HepG2 (cell line): Measurements from ENCODE around the gene HAGH. TPM values are rescaled to one million over a fixed set of nuclear protein-coding genes. Genes with fewer than 3 reads are reported as not detected.

Experiments
- AKNA ChIP-seq: sonication (generic); formaldehyde crosslinking; IDR thresholded peaks from 2 replicates; pipeline ENCODE4 v1.4.0; 2020; ENCODE audit warnings: missing genetic modification reagents, borderline replicate concordance
- DDIT3 ChIP-seq: sonication (generic); formaldehyde crosslinking; IDR thresholded peaks from 2 replicates; pipeline ENCODE4 v1.4.0; 2020; ENCODE audit warnings: mild to moderate bottlenecking, missing genetic modification reagents
- ELF1 ChIP-seq: sonication (generic); formaldehyde crosslinking; IDR thresholded peaks from 2 replicates; pipeline ENCODE4 v1.4.0; 2020; ENCODE audit warnings: missing genetic modification reagents
- HNF1B ChIP-seq: sonication (generic); formaldehyde crosslinking; IDR thresholded peaks from 2 replicates; pipeline ENCODE4 v1.5.1; 2020; ENCODE audit warnings: mild to moderate bottlenecking, moderate library complexity, missing genetic modification reagents
- ZNF430 ChIP-seq: sonication (generic); formaldehyde crosslinking; IDR thresholded peaks from 2 replicates; pipeline ENCODE4 v1.9.0; 2021; ENCODE audit warnings: mild to moderate bottlenecking, missing genetic modification reagents
- ZNF441 ChIP-seq: sonication (generic); formaldehyde crosslinking; IDR thresholded peaks from 2 replicates; pipeline ENCODE4 v1.7.0; 2021; ENCODE audit warnings: missing genetic modification reagents, borderline replicate concordance
- ZNF552 ChIP-seq: sonication (generic); formaldehyde crosslinking; IDR thresholded peaks from 2 replicates; pipeline ENCODE4 v1.9.0; 2022; ENCODE audit warnings: missing genetic modification reagents, mild to moderate bottlenecking, borderline replicate concordance
- polyA plus RNA-seq, 8 experiments: library from polyadenylated mRNA; depleted of rRNA in 3 of 8; stranded (reverse) in 7 of 8; unstranded in 1 of 8; fragments of >200 nt; fragmentation: Illumina TruSeq in 4 of 8; extraction: Trizol in 4 of 8; gene quantifications; 2 replicates each; pipeline versions ENCODE4 v1.2.1 to v1.2.3, GENCODE V29; 2011 to 2016; ENCODE audit warnings: low read depth in 4 of 8, missing spikeins in 1 of 8, mixed read lengths in 1 of 8; ENCODE audit not compliant: insufficient read depth in 1 of 8
- total RNA-seq, 5 experiments: library from RNA; depleted of rRNA; stranded (reverse); fragments of >200 nt; fragmentation: Illumina TruSeq; extraction: Trizol; gene quantifications; 2 replicates each; pipeline ENCODE4 v1.2.3, GENCODE V29; 2016; ENCODE audit warnings: low read depth in 1 of 5
- TF ChIP-seq, protein P1 (sequence below), 2 experiments: sonication (generic) in 1 of 2; formaldehyde crosslinking in 1 of 2; IDR thresholded peaks; 2 replicates each; pipeline versions ENCODE4 v1.5.1 to v1.6.1; 2011 to 2020; ENCODE audit warnings: borderline replicate concordance in 1 of 2, low read depth in 1 of 2, low read length in 1 of 2, mild to moderate bottlenecking in 1 of 2, missing genetic modification reagents in 1 of 2, moderate library complexity in 1 of 2
- TF ChIP-seq, protein P2 (sequence below): sonication (generic); formaldehyde crosslinking; IDR thresholded peaks from 2 replicates; pipeline ENCODE4 v1.5.0; 2020; ENCODE audit warnings: missing genetic modification reagents, mild to moderate bottlenecking, borderline replicate concordance
- TF ChIP-seq, protein P3 (sequence below): sonication (generic); formaldehyde crosslinking; IDR thresholded peaks from 2 replicates; pipeline ENCODE4 v1.4.0; 2020; ENCODE audit warnings: mild to moderate bottlenecking, missing genetic modification reagents, borderline replicate concordance

HAGH gene
- total and polyA plus RNA-seq, 2 of the 13 experiments (the other 11 are each of a cell fraction or from before 2014, with no cell fraction given), result 70.4 to 95.4 TPM

DNA sequence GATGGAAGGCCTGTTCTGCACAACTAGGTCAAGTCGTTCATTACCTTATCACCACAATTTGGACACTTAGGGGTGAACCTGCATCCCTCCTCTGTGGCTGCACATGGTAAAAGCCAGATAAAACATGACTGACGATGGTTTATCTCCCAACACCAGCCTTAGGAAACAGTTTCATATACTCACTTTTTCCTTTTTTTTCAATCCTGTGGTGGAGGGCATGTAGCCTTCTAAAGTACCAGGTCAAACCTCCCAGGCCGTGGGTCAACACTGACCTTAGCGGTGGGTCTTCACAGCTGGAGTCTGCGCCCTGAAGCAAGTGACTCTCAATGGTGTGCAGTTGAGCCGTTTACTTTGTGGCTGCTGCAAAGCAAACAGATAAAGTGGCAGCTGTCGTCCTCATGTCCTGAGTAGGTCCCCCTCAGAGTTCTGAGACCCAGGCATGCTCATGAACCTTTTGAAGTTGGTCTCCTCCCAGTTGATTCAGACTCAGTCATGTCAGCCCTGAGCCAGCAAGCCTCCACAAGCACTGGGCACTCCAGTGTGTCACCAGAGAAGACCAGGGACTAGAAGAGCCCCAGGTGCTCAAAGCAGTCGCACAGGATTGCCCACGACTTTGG, 6.3 kb upstream of the HAGH start (continued):
- no peak for TF ChIP-seq AKNA
- 0 out of 2 replicates have a peak, but pooled peaks have one; percentile 34 for TF ChIP-seq ELF1
- TF ChIP-seq ZNF441 (CRISPR knock-in tag), result peak; percentile 25; the same call in 1 of the 2 replicates
- peak; percentile 88 for TF ChIP-seq HNF1B
- TF ChIP-seq, protein P1, sequence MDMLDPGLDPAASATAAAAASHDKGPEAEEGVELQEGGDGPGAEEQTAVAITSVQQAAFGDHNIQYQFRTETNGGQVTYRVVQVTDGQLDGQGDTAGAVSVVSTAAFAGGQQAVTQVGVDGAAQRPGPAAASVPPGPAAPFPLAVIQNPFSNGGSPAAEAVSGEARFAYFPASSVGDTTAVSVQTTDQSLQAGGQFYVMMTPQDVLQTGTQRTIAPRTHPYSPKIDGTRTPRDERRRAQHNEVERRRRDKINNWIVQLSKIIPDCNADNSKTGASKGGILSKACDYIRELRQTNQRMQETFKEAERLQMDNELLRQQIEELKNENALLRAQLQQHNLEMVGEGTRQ (IDR thresholded peaks at IDR 0.05; ENCODE audit: low read depth, low read length), result no peak
- TF ChIP-seq, protein P1 (CRISPR knock-in tag; IDR thresholded peaks at IDR 0.05; ENCODE audit: borderline replicate concordance), result no peak
- no peak; the same call in none of the 2 replicates for TF ChIP-seq ZNF430 (CRISPR knock-in tag)
- TF ChIP-seq, protein P2, sequence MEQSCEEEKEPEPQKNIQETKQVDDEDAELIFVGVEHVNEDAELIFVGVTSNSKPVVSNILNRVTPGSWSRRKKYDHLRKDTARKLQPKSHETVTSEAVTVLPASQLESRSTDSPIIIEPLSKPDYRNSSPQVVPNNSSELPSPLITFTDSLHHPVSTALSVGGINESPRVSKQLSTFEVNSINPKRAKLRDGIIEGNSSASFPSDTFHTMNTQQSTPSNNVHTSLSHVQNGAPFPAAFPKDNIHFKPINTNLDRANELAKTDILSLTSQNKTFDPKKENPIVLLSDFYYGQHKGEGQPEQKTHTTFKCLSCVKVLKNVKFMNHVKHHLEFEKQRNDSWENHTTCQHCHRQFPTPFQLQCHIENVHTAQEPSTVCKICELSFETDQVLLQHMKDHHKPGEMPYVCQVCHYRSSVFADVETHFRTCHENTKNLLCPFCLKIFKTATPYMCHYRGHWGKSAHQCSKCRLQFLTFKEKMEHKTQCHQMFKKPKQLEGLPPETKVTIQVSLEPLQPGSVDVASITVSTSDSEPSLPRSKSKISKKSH (CRISPR knock-in tag), result no peak
- TF ChIP-seq, protein P3, sequence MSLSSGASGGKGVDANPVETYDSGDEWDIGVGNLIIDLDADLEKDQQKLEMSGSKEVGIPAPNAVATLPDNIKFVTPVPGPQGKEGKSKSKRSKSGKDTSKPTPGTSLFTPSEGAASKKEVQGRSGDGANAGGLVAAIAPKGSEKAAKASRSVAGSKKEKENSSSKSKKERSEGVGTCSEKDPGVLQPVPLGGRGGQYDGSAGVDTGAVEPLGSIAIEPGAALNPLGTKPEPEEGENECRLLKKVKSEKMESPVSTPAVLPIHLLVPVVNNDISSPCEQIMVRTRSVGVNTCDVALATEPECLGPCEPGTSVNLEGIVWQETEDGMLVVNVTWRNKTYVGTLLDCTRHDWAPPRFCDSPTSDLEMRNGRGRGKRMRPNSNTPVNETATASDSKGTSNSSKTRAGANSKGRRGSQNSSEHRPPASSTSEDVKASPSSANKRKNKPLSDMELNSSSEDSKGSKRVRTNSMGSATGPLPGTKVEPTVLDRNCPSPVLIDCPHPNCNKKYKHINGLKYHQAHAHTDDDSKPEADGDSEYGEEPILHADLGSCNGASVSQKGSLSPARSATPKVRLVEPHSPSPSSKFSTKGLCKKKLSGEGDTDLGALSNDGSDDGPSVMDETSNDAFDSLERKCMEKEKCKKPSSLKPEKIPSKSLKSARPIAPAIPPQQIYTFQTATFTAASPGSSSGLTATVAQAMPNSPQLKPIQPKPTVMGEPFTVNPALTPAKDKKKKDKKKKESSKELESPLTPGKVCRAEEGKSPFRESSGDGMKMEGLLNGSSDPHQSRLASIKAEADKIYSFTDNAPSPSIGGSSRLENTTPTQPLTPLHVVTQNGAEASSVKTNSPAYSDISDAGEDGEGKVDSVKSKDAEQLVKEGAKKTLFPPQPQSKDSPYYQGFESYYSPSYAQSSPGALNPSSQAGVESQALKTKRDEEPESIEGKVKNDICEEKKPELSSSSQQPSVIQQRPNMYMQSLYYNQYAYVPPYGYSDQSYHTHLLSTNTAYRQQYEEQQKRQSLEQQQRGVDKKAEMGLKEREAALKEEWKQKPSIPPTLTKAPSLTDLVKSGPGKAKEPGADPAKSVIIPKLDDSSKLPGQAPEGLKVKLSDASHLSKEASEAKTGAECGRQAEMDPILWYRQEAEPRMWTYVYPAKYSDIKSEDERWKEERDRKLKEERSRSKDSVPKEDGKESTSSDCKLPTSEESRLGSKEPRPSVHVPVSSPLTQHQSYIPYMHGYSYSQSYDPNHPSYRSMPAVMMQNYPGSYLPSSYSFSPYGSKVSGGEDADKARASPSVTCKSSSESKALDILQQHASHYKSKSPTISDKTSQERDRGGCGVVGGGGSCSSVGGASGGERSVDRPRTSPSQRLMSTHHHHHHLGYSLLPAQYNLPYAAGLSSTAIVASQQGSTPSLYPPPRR, result peak; percentile 89
- no peak for TF ChIP-seq ZNF552 (CRISPR knock-in tag)
- TF ChIP-seq DDIT3, result no peak
